Umbilical cord (tissue), 2 donors: Measurements from ENCODE around the gene SBNO2. TPM values are rescaled to one million over a fixed set of nuclear protein-coding genes. Genes with fewer than 3 reads are reported as not detected.
A peak's percentile ranks its signal among the peaks of the same experiment; 100 is the strongest.

Source experiments
- DNase-seq: peaks from one replicate; pipeline ENCODE4 v3.0.0-alpha.2; 2015; ENCODE audit warnings: low spot score
- total RNA-seq: library from RNA; depleted of rRNA; stranded (reverse); fragments of >200 nt; gene quantifications from one replicate; pipeline ENCODE4 v1.2.3, GENCODE V29; 2014; ENCODE audit warnings: low replicate concordance; ENCODE audit not compliant: insufficient read depth

SBNO2 gene
- total RNA-seq, 1 donor from 2014 or later: 21.7 TPM

DNA sequence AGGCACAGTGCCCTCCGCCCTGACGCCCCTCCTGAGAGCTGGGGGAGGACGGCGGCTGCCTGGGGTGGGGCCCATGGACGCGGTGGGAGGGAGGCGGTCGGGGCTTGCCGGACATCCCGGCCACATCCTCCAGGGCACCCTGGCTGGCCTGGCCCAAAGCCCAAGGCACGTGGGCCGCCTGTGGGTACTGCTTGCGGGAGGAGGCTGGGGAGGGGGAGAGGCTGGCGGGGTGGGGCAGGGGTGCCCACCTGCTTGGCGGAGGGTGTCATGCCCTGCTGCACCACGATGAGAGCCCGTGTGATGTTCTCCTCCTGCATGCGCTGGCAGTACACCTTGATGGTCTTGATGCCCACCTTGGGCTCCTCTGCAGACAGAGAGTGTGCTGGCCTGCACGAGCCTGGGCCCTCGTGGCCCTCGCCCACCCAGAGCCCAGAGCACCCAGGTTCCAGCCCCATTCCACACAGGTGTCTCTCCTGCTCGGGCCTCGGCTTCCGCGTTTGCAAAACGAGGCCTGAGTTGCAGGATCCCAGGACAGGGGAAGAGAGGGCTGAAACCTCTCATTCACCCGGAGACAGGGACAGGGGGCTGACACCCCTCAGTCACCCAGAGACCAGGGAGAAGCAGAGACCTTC, 82.4 kb downstream of the SBNO2 start:
- DNase-seq: no peak

DNA sequence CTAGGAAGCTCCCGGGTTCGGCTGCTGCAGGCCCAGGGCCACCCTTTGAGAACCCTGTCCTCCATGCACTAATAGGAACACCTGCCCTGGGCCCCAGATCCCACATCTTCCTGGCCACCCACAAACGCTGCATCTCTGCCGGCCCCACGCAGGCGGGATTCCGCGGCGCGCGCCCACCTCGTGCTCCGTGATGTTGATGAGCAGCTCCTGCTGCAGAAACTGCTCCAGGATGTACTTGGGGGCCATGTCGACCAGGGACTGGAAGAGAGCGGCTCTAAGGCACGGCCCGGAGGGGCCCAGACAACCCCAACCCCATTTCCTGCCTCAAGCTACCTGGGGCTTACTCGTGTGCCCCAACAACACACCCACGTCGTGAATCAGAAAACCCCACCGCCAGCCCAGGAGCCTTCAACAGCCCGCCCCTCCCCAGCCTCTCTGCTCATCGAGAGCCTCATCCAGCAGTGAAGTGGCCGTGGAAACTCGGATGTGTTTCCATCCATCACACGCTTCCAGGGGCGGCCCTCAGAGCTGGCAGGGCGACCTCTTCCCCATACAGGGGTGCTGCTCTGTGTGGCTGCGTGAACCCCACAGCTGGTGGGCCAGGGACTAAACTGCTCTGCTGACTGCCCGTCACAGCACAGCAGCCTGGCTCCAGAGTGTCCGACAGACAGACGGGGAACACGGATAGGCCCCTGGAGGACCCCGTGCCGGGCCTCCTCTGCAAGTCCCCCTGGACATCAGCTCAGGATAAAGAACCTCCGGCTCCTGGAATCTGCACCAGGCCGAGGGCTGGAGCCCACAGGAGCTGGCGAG, 83.1 kb downstream of the SBNO2 start:
- DNase-seq: no peak

DNA sequence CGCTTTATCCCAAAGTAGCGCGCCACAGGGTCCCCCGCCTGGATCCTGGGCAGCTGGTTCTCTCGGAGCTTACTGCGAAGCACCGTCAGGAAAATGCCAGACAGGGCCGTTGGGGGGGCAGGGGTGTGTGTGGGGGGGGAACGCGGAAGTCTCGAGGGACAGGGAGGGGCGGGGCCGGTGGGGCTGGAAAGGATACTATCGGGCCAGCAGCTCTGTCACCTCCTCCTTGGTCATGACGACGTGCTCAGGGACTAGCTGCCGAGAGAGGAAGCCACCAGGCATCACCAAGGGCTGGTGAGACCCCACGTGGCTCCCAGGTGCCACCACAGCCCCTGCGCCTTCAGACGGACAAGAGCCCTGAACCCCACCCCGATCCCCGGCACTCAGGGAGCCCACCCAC, 84.2 kb downstream of the SBNO2 start:
- DNase-seq: no peak

DNA sequence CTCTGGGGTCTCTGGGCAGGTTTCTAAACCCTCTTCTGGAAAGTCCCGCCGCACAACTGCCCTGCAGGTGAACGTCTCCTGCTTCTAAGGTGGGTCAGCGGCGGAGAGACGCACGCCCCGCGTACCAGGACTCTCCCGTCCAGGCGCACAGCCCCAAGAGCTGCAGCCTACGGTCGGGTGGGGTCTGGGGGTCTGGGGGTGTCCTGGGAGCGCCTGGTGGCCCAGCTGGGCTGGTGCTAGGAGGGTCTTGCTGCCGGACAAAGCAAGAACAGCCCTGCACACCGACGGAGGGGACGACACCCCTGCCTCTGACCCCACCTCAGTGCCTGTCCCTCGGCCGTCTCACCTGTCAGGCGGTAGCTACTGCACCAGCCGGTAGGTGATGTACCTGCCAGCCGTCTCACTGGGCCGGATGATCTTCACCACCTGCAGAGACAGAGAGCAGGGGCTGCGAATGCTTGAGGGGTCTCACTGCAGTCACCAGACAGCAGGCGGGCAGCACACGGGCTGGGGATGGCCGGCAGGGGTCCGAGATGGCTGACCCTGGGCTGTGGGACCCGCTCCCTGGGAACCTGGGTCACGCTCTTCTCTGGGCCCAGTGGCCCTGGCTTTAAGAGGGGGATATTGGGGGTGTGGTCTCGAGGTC, 84.8 kb downstream of the SBNO2 start:
- no peak for DNase-seq

DNA sequence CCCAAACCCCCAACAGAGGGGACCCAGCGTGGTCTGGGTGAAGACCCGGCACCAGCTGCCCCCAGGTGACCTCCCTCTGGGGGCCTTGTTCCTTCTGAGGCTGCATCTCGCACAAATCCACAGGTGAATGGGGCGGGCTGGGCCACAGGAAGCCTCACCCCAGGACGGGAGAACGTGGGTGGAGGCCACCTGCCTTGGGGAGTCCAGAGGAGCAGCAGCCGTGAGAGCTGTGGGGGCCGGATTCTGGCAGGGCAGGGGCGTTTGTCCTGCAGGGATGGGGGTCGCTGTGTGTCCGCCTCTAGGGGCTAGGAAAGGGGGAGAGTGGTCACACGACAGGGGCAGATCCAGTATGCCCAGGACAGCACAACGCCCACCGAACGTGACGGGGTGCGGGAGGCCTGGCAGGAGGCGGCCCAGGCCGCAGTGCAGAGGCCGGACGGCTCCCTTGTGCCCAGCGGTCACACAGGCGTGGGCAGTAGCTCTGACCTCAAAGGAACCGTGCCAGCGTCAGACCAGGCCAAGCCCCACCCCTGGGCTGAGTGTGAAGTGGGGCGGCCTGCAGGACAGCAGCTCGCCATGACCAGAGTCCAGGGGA, 85.6 kb downstream of the SBNO2 start:
- DNase-seq: no peak

DNA sequence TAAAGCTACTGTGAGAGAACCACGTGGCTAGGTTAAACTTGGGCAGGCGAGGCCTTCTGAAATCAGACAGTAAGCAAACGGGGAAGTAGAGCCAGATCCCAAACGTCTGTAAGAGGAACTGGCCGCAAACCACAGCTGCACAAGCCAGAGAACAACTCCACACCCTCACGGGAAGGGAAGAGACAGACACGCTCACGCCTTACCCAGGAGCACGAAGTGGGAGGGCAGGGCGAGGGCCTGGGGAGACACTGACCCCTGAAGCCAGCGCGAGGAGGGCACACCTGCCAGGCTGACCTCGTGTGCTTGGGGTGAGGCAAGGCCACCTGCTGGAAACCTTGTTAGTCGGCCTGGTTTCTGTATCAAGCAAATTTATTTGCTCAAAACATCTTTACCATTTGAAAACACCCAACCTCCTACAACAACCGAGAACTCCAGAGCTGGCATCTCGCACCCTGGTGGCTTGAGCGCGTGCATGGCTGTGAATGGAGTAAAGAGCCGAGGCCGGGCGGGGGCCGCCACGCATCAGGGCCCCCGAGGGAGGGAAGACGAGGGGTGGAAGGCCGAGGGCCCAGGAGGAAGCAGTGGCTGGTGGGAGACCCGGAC, 86.2 kb downstream of the SBNO2 start:
- DNase-seq: peak; percentile 50

DNA sequence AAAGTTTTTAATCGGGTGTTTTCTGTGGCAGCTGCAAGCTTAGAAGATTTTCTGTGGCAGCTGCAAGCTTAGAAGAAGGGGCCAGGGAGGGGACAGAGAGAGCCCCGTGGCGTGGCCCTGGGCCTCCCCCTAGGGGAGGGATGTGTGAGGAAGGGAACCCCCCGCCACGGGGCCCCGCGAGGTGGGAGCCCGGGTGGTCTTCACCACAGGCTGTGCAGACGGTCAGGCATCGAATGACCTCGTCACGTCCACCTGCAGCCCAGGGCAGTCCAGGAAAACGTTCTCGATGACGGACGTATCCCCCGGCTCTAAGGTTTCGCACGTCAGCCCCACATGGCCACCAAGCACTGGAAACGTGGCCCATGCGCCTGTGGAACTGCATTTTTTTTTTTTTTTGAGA, 87.5 kb downstream of the SBNO2 start:
- DNase-seq: no peak

DNA sequence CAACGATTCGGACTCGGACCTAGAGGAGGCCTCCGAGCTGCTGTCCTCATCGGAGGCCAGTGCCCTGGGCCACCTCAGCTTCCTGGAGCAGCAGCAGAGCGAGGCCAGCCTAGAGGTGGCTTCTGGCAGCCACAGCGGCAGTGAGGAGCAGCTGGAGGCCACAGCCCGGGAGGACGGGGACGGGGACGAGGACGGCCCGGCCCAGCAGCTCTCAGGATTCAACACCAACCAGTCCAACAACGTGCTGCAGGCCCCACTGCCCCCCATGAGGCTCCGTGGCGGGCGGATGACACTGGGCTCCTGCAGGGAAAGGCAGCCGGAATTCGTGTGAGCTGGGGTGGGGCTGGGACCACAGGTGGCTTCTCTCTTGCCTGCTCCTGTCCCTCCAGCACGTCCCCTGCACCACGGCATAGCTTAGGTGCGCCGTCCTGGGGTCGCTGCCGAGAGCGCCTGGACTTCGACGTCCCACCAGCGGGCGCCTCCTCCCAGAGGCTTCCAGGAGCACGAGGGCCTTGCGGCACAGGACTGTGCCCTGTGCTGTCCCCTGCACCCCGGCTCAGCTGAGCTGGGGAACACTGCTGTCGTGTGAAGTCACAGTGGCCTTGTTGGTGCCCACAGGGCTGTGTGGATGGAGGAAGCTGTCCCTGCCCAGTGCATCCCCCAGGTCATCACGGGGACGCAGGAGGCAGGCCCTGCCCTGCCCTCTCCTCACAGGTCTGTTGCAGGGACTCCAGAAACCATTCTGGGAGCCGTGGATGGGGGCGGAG, 88.2 kb downstream of the SBNO2 start:
- DNase-seq: no peak

DNA sequence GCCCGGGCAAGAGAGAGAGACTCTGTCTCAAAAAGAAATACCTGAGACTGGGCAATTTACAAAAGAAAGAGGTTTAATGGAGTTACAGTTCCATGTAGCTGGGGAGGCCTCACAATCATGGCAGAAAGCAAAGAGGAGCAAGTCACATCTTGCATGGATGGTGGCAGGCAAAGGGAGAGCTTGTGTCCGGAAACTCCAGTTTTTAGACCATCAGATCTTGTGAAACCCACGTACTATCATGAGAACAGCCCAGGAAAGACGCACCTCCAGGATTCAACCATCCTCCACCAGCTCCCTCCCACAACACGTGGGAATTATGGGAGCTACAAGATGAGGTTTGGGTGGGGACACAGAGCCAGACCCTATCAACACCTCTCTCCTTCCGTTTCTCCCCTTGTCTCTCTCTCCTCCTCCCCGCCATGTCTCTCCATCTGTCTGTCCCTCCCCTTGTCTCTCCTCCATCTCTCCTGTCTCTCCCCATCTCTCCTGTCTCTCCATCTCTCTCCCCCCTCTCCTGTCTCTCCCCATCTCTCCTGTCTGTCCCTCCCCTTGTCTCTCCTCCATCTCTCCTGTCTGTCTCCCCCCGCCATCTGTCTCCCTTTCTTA, 88.9 kb downstream of the SBNO2 start:
- DNase-seq: no peak

DNA sequence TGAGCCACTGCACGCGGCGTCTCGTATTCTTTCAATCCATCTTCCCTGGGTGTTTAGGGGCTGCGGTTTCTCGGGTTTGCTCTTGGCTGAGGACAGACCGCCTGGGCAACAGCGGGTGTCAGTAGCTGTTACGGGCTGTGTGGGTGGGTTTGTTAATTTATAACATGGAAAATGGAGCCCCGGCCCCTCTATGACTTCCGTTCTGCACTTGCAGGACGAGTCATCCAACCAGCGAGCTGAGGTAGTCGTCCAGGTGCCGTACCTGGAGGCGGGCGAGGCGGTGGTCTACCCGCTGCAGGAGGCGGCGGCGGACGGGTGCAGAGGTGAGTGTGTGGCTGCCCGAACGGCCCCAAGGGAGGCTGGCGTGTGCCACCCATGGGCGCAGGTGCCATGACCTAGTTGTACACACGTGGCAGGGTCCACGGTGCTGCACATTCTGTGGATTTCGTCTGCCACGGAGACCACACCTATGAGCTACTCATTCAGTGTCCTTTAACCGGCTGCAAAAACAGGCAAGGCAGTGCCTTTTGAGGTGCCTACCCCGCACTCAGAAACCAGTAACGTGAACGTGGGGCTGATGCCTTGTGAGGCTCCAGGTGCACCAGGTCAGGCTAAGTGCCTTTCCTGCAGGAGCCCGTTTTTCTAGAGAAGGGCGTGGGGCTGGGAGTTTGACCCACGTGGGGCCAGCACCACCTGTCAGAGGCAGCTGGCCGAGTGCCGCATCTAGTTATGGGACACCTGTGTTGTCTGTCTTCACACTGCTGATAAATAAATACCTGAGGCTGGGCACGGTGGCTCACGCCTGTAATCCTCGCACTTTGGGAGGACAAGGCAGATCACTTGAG, 89.8 kb downstream of the SBNO2 start:
- DNase-seq: no peak

DNA sequence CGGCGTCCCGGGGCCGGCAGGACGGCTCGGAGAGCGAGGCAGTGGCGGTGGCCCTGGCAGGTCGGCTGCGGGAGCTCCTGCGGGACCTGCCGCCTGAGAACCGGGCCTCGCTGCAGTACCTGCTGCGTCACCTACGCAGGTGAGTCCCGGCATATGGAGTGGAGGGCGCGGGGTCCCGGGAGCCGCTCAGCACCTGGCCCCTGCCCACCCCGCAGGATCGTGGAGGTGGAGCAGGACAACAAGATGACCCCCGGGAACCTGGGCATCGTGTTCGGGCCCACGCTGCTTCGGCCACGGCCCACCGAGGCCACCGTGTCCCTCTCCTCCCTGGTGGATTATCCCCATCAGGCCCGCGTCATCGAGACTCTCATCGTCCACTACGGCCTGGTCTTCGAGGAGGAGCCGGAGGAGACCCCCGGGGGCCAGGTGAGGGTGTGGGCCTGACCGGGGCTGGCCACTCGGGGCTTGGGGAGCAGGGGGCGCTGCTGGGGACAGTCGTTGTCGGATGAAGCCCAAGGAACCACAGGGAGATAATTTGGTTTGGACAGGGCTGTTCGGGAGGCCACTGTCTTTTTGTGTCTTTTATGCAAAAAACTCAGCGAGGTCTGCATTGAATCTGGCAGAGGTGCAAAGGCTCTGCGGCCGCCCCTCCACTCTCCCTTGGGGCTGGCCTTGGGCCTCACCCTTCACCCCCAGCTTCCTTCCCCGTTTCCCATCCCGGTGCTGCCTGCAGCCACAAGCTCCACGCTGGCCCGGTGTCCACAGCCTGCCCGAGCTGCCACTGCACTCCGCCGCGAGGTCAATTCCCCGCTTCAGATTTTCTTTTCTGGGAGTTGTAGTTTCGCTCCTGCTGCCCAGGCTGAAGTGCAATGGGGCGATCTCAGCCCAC, 90.9 kb downstream of the SBNO2 start:
- no peak for DNase-seq

DNA sequence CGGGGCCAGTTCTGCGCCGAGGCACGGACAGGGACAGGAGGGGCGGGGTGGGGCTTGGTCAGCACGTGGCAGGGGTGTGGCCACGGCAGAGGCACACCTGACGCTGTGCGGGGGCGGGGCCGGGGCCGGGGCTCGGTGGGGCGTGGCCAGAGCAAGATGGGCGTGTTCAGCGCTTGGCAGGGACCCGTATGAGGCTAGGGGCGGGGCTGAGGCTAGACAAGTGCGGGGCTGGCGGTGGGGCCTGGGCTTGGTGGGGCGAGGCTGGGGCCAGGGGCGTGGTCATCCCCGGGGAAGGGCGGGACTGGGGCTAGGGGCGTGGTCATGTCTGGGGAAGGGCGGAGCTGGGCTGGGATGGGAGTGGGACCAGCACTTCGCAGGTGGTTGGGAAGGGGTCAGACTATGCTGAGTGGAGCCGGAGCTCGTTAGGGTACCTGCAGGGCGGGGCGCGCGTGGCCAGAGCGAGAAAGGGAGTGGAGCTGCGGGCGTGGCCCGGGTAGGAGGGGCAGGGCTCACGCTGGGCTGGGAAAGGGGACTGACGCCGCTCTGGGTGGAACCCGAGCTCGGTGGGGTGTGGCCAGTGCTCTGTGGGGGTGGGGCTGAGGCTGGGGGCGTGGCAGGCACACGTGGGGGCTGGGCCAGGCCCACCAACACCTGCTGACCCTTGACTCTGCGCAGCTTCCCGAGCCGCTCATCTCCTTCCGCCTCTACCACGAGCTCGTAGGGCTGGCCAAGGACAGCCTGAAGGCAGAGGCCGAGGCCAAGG, 91.7 kb downstream of the SBNO2 start:
- no peak for DNase-seq

DNA sequence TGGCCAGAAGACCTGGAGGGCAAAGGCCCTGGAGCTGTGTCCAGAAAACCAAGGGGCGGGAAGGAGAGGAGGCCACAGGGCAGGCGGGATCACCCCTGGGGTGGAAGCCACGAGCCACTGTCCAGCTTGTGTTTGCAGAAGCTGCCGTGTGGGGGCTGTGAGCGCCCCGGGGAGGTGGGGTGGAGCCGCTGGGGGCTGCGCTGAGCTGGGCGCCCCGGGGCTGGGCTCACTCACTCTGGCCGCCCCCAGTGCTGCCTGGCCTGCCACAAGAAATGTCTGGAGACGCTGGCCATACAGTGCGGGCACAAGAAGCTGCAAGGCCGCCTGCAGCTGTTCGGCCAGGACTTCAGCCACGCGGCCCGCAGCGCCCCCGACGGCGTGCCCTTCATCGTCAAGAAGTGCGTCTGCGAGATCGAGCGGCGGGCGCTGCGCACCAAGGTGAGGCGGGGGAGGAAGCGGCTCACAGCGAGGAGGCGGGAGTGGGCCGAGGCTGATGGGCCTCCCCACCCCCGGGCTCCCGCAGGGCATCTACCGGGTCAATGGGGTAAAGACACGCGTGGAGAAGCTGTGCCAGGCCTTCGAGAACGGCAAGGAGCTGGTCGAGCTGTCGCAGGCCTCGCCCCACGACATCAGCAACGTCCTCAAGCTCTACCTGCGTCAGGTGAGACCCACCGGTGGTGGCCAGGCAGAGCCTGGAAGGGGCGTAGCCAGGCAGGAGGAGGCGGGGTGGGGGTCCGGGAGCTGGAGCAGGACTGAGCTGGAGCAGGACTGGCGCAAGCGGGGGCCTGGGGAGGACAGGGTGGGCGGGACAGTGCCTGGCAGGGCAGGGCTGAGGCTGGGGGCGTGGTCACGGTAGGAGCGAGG, 92.5 kb downstream of the SBNO2 start:
- no peak for DNase-seq

DNA sequence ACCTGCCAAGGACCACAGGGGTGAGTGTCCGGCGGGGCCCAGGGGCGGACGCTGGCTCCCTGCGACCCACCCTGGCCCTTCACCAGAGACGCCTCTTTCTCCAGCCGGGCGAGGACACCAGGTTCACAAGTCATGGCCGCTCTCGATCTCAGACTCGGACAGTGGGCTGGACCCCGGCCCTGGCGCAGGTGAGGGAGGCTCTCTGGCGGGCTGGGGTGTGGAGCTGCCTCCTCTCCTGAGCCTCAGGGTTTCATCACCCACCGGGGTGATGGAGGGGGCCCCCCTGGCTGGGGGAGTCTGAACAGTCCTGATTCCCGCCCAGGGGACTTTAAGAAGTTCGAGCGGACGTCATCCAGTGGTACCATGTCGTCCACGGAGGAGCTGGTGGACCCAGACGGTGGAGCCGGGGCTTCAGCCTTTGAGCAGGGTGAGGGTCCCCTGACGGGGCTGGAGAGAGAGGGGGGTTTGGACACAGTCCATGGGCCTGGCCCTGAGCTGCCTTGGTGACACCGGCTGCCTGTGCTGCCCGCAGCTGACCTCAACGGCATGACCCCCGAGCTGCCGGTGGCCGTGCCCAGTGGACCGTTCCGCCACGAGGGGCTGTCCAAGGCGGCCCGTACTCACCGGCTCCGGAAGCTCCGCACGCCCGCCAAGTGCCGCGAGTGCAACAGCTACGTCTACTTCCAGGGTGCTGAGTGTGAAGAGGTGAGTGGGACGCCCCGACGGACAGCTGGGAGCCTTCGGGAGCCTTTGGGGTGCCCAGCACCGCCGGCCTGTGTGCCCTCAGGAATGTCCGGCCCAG, 93.5 kb downstream of the SBNO2 start:
- no peak for DNase-seq

DNA sequence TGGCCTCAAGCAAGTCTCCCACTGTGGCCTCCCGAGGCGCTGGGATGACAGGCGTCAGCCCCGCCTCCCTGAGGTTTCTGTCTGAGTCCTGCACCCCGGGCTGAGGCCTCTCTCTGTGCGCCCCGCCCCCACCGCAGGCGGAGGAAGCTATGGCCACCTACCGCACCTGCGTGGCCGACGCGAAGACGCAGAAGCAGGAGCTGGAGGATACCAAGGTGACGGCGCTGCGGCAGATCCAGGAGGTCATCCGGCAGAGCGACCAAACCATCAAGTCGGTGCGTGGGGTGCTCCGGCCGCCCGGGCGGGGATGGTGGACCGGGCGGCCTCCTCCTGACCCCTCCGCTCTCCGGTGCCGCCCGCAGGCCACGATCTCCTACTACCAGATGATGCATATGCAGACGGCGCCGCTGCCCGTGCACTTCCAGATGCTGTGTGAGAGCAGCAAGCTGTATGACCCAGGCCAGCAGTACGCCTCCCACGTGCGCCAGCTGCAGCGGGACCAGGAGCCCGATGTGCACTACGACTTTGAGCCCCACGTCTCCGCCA, 94.4 kb downstream of the SBNO2 start:
- no peak for DNase-seq

DNA sequence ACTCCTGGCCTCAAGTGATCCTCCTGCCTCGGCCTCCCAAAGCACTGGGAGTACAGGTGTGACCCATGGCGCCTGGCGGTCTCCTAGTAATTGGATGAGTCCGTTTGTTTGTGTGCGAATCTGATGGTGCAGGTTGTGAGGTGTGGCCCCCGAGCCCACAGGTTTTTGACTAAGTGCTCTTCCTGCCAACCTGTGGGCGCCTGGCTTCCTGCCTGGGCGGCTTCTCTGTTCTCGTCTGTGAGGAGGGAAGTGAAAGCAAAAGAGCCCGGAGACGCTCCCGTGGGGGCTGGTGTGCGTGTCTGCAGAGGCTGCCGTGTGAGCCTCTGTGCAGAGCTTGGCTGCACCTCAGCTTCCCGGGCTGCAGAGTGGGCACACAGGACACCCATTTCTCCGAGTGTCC, 97.1 kb downstream of the SBNO2 start:
- no peak for DNase-seq
